WERI-Rb-1 (cell line): Measurements from ENCODE around the gene VPS8.

Experiments used
- DNase-seq: peaks from one replicate; pipeline ENCODE4 v3.0.0-alpha.2; 2020
- H3K27ac ChIP-seq: fragments of 250-450 bp; sonication (Bioruptor Pico); 2 replicates; pipeline ENCODE4 v1.5.1; 2020; ENCODE audit warnings: mild to moderate bottlenecking, moderate library complexity
- H3K27me3 ChIP-seq: fragments of 250-450 bp; sonication (Bioruptor Pico); 2 replicates; pipeline ENCODE4 v1.5.1; 2021; ENCODE audit warnings: mild to moderate bottlenecking, low read depth, moderate library complexity; ENCODE audit not compliant: insufficient read depth, severe bottlenecking
- H3K36me3 ChIP-seq: fragments of 250-450 bp; sonication (Bioruptor Pico); 2 replicates; pipeline ENCODE4 v1.5.1; 2020; ENCODE audit warnings: mild to moderate bottlenecking, moderate library complexity
- H3K4me3 ChIP-seq: 2 replicates; pipeline ENCODE4 v1.5.1; 2011; ENCODE audit warnings: low read depth, mild to moderate bottlenecking, control low read depth, low read length
- H3K9me3 ChIP-seq: fragments of 250-450 bp; sonication (Bioruptor Pico); 2 replicates; pipeline ENCODE4 v1.5.1; 2021; ENCODE audit warnings: mild to moderate bottlenecking, moderate library complexity; ENCODE audit not compliant: severe bottlenecking
- CTCF ChIP-seq: IDR thresholded peaks from 2 replicates; pipeline ENCODE4 v1.5.1; 2011; ENCODE audit warnings: low read depth, mild to moderate bottlenecking, control low read depth, inconsistent platforms, low read length

VPS8 gene

GRCh38 chr3:184816614-184817013 lies 4.6 kb downstream of the VPS8 start:
- no peak for TF ChIP-seq CTCF
- no peaks in the 10 kb centered on the region for H3K9me3 ChIP-seq
- DNase-seq = no peak
- H3K36me3 ChIP-seq = peaks cover 5% of the 10 kb centered on the region
- no peak overlapping the region for H3K4me3 ChIP-seq
- H3K27me3 ChIP-seq = no peaks in the 10 kb centered on the region
- H3K27ac ChIP-seq = no peak overlapping the region

- Histone ChIP-seq H3K27me3 (no peaks in the 10 kb centered on the region), H3K9me3 (no peaks in the 10 kb centered on the region), H3K36me3 (no peaks in the 10 kb centered on the region), H3K4me3 (no peak overlapping the region), H3K27ac (no peak overlapping the region)
- no peak for TF ChIP-seq CTCF
- no peak for DNase-seq
Measured at GRCh38 chr3:184820525-184820924, 8.6 kb downstream of the VPS8 start.

GRCh38 chr3:184821034-184821433 lies 9.1 kb downstream of the VPS8 start:
- H3K4me3 ChIP-seq = no peak overlapping the region
- no peaks in the 10 kb centered on the region for H3K9me3 ChIP-seq
- DNase-seq = no peak
- no peak overlapping the region for H3K27ac ChIP-seq
- no peaks in the 10 kb centered on the region for H3K27me3 ChIP-seq
- TF ChIP-seq CTCF = no peak
- no peaks in the 10 kb centered on the region for H3K36me3 ChIP-seq

GRCh38 chr3:184822081-184822480 lies 10.1 kb downstream of the VPS8 start:
- no peak for DNase-seq
- H3K9me3 ChIP-seq = no peaks in the 10 kb centered on the region
- no peaks in the 10 kb centered on the region for H3K36me3 ChIP-seq

GRCh38 chr3:184822654-184823053 lies 10.7 kb downstream of the VPS8 start:
- no peak for DNase-seq
- Histone ChIP-seq H3K4me3 (no peak overlapping the region), H3K36me3 (no peaks in the 10 kb centered on the region), H3K9me3 (no peaks in the 10 kb centered on the region), H3K27me3 (no peaks in the 10 kb centered on the region), H3K27ac (no peak overlapping the region)
- no peak for TF ChIP-seq CTCF

More at GRCh38 chr3:184822081-184822480, 10.1 kb downstream of the VPS8 start:
- no peak for TF ChIP-seq CTCF
- H3K4me3 ChIP-seq = no peak overlapping the region
- no peaks in the 10 kb centered on the region for H3K27me3 ChIP-seq
- H3K27ac ChIP-seq = no peak overlapping the region

- H3K27me3 ChIP-seq = no peaks in the 10 kb centered on the region
- H3K27ac ChIP-seq = no peak overlapping the region
- H3K36me3 ChIP-seq = no peaks in the 10 kb centered on the region
- no peaks in the 10 kb centered on the region for H3K9me3 ChIP-seq
- no peak for DNase-seq
- no peak for TF ChIP-seq CTCF
- no peak overlapping the region for H3K4me3 ChIP-seq
Measured at GRCh38 chr3:184823990-184824389, 12.0 kb downstream of the VPS8 start.
